Measurements from ENCODE around the gene CNDP1. TPM values are rescaled to one million over a fixed set of nuclear protein-coding genes. Genes with fewer than 3 reads are reported as not detected.

CNDP1 gene, protein sequence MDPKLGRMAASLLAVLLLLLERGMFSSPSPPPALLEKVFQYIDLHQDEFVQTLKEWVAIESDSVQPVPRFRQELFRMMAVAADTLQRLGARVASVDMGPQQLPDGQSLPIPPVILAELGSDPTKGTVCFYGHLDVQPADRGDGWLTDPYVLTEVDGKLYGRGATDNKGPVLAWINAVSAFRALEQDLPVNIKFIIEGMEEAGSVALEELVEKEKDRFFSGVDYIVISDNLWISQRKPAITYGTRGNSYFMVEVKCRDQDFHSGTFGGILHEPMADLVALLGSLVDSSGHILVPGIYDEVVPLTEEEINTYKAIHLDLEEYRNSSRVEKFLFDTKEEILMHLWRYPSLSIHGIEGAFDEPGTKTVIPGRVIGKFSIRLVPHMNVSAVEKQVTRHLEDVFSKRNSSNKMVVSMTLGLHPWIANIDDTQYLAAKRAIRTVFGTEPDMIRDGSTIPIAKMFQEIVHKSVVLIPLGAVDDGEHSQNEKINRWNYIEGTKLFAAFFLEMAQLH
- total RNA-seq: 0.22 TPM in 1 of 2 replicates, not detected in the other

GRCh38 chr18:74534150-74534969 lies at the start of gene CNDP1:
Gene CNDP1, plus strand, starts transcription at chr18:74534500. Its CDS starts 168 bp downstream, at chr18:74534668.

DNA sequence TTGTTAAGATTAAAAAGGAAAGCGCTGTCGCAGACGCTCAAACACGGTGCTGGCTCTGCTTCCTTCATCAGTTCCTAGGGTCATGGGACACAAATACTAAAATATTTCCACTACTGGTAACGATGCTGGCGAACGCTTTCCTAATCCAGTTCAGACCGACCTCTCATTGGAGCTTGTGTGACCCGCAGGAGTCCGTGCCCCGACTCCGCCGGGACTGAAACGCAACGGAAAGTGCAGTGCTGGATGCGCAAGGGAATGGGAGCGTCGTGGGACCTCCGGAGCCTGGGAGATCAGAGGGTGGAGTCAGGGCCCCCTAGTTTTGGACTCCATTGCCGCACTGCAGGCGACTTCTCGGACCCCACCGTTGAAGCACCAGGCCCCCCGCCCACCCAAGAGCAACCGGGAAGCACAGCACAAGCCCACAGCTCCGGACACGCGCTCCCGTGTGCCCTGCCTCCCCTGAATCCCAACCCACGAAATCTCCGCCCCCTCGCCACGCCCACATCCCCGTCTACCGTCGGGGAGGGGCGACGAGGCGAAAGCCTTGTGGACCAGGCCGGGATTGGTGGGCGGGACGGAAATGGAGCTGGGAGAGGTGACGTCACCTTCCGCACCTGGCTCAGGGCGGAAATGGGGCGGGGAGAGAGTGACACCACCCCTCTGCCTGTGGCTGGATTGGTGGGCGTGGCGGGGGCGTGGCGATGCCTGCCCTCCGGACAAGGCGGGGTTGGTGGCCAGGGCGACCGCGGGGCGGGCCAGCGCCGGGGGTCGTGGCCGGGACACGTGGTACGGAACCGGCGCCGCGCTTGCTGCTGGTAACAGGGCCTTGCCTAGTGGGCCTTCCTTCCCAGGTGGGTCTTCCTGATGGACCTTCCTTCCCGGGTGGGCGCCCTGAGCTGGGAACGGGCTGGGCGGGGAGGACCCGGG lies 38.5 kb upstream of the CNDP1 start, which contains the start of gene CNDP2:
TSS of gene CNDP2 (plus strand) at position 783 of the 927 bp plus-strand sequence. CDS start 3,611 bp downstream, outside the sequence.

DNA sequence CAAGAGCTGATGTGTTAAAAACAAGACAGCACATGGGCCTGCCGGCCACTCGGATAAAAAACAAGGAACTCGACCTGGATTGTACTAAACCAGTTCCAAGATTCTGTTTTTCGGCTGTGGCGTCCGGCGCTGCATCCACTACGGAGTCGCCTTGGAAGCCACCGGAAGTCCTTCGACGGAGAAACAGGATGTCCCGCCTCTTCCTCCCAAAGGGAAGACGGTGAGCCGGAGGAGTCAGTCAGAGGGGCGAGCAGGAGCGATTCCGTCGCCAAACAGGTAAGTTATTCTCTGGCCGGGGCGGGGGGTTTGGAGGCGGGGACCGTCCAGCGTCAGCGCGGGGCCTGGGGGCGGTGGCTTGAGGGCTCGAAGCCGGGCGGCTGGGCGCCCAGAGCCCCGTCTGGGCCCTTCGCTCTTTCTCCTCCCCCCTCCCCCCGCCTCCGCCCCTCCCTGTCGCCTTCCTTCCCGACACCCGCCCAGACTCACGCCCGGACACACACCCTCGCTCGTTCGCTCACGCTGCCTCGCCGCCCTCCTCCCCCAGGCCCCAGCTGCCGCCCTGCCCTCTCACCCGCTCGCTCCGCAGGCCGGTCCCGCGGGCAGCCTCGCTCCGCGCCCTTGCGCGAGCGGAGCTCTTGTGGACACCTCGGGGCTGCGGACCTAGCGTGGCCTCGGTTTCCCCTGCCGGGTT lies 63.5 kb downstream of the CNDP1 start, which contains the start of gene ZNF407:
TSS of gene ZNF407 (plus strand) at position 209 of the 688 bp plus-strand sequence. CDS start 33,150 bp downstream, outside the sequence.

Other genes starting within 250 kb of the CNDP1 start
- gene CYB5A, start 242.5 kb upstream of the CNDP1 start, total RNA-seq: 23.5 and 142 TPM in 2 replicates
- not detected in 2 replicates for gene C18orf63, start 218.7 kb upstream of the CNDP1 start, total RNA-seq
- not detected in 2 replicates for gene DIPK1C, start 77.2 kb upstream of the CNDP1 start, total RNA-seq
- gene CNDP2, start 38.1 kb upstream of the CNDP1 start, total RNA-seq: 76.2 and 96.6 TPM in 2 replicates
- 16.6 and 23.8 TPM in 2 replicates for gene ZNF407, start 63.4 kb downstream of the CNDP1 start, total RNA-seq